ENCODE measurements around the gene ZBP1.

Gene ZBP1

DNA sequence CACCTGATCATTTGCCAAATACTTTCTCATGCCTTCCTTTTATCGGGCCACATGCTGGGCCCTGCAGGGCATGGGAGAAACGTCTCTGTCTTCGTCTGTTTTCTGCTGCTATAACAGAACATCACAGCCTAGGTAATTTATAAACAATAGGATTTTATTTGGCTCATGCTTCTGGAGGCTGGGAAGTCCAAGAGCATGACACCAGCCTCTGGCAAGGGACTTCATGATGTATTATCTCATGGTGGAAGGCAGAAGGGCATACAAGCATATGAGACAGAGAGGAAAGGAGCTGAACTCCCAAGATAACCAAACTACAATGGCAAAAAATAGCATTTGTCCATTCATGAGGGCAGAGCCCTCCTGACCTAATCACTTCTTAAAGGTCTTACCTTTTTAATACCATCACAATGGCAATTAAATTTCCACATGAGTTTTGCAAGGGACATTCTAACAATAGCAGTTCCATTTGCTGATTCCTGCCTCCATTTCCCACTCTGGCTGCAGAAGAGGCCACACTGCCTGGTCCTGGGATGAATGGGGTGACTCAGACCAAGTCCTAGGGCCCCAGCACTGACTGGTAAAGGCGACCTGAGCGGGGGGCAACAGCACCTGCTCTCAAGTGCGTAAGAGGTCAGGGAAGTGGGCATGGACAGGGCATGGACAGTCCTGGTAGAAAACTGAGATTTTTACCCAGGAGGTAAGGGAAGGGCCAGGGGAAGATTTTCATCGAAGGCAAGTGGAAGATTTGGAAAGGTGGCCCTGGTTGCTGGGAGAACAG is 5.1 kb upstream of the ZBP1 start:
- H3K4me3 ChIP-seq (ENCODE audit: low read length in 2 of 2), result no peak overlapping the region
- H3K9ac ChIP-seq (ENCODE audit: low read depth in 1 of 2, low read length in 2 of 2), result no peak overlapping the region
- peaks cover 0 to 2% of the 10 kb centered on the region in 2 donors for H3K9me3 ChIP-seq (ENCODE audit: control insufficient read depth in 2 of 2, low read length in 2 of 2)
- no peaks in the 10 kb centered on the region for H3K36me3 ChIP-seq (ENCODE audit: control insufficient read depth in 2 of 2, insufficient read depth in 2 of 2, low read length in 2 of 2)
- H3K27me3 ChIP-seq (ENCODE audit: control insufficient read depth in 2 of 2, insufficient read depth in 2 of 2, low read length in 2 of 2), result no peaks in the 10 kb centered on the region
- H3K4me1 ChIP-seq (ENCODE audit: control insufficient read depth in 2 of 2, insufficient read depth in 2 of 2, low read length in 2 of 2), result peaks cover 16 to 18% of the 10 kb centered on the region in 2 donors
- no peak overlapping the region for H3K27ac ChIP-seq (ENCODE audit: low read depth in 2 of 2, low read length in 2 of 2)

DNA sequence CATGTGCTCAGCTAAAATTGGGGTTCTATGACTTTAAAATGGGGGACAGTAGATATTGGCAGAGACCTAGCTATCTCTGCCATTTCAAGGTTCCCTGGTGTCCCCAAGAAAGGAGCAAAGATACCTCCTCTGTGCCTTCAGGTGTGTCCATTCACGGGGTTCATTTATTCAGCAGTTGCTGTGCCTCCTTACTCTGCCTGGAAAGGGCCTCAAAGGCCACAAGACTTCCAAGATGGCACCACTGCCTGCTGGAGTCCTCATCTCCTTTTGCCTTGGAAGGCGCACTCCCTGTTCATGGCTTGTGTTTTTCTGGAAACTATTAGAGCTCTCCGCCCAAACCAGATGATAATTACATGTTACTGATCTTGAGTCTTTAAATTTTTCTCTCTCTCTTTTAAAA is 3.9 kb upstream of the ZBP1 start:
- H3K9me3 ChIP-seq (ENCODE audit: control insufficient read depth in 2 of 2, low read length in 2 of 2), result peaks cover 0 to 2% of the 10 kb centered on the region in 2 donors
- H3K4me1 ChIP-seq (ENCODE audit: control insufficient read depth in 2 of 2, insufficient read depth in 2 of 2, low read length in 2 of 2), result peaks cover 16 to 22% of the 10 kb centered on the region in 2 donors
- H3K27ac ChIP-seq (ENCODE audit: low read depth in 2 of 2, low read length in 2 of 2), result no peak overlapping the region

DNA sequence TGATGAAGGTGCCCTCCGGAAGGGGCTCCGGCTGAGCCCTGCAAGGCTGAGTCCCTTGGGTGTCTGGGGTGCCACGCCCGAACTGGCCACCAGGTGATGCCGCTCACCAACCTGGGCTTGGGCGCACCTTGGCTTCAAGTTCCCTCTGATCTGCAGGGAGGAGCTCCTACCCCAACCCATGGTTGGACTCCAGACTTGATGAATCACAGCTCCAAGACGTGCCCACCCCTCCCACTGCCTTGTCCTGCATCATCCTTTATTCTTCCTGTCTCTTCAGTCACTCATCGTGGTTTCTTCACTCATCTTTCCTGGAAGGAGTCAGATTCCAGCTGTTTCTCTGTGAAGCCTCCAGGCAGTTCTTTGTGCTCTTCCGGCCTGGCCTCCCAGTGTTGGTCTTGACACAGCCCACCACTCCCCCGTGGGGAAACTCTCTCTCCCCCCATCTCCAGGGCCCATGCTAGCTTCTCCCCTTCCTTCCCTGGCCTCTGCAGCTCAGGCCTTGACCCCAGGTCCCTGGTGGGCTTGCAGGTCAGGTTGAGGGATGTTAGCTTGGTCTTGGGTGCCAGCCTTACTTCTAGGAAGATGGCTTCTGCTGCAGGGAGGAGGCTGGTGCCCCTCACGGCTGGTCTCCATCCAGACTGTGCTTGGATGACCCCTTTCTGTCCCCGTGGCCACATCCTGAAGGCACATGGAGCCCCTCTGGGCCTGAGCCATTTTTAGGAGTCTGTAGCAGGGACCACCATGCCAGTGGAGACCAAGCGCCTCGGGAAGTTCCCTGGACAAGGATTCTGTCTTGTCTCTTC is 2.6 kb upstream of the ZBP1 start:
- H3K36me3 ChIP-seq (ENCODE audit: control insufficient read depth in 2 of 2, insufficient read depth in 2 of 2, low read length in 2 of 2), result no peaks in the 10 kb centered on the region
- no peaks in the 10 kb centered on the region for H3K27me3 ChIP-seq (ENCODE audit: control insufficient read depth in 2 of 2, insufficient read depth in 2 of 2, low read length in 2 of 2)
- peaks cover 0 to 2% of the 10 kb centered on the region in 2 donors for H3K9me3 ChIP-seq (ENCODE audit: control insufficient read depth in 2 of 2, low read length in 2 of 2)
- peaks cover 20 to 32% of the 10 kb centered on the region in 2 donors for H3K4me1 ChIP-seq (ENCODE audit: control insufficient read depth in 2 of 2, insufficient read depth in 2 of 2, low read length in 2 of 2)
- no peak overlapping the region for H3K9ac ChIP-seq (ENCODE audit: low read depth in 1 of 2, low read length in 2 of 2)
- H3K4me3 ChIP-seq (ENCODE audit: low read length in 2 of 2), result no peak overlapping the region
- H3K27ac ChIP-seq (ENCODE audit: low read depth in 2 of 2, low read length in 2 of 2), result no peak overlapping the region

More for the DNA sequence above, 3.9 kb upstream of the ZBP1 start:
- no peaks in the 10 kb centered on the region for H3K36me3 ChIP-seq (ENCODE audit: control insufficient read depth in 2 of 2, insufficient read depth in 2 of 2, low read length in 2 of 2)
- no peak overlapping the region for H3K4me3 ChIP-seq (ENCODE audit: low read length in 2 of 2)
- no peak overlapping the region for H3K9ac ChIP-seq (ENCODE audit: low read depth in 1 of 2, low read length in 2 of 2)
- H3K27me3 ChIP-seq (ENCODE audit: control insufficient read depth in 2 of 2, insufficient read depth in 2 of 2, low read length in 2 of 2), result no peaks in the 10 kb centered on the region

DNA sequence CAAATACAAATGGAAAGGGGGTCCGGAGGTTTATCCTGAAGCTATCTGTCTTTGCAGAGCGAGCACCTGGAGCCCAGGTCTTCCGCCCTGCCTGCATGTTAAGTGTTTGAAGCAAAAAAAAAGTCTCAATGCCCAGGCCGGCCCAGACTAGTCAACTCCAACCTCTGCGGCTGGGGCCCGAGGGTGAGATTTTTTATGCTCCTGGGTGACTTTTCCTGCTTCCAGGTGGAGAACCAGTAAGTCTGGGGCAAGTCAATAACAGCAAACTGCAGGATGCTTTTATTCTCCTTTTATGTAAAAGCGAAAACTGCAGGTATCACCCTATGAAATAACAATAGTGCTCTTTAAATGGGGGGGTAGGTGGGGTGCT is 2.0 kb upstream of the ZBP1 start:
- peaks cover 24 to 27% of the 10 kb centered on the region in 2 donors for H3K4me1 ChIP-seq (ENCODE audit: control insufficient read depth in 2 of 2, insufficient read depth in 2 of 2, low read length in 2 of 2)
- no peak overlapping the region for H3K4me3 ChIP-seq (ENCODE audit: low read length in 2 of 2)
- no peaks in the 10 kb centered on the region for H3K27me3 ChIP-seq (ENCODE audit: control insufficient read depth in 2 of 2, insufficient read depth in 2 of 2, low read length in 2 of 2)
- no peaks in the 10 kb centered on the region for H3K36me3 ChIP-seq (ENCODE audit: control insufficient read depth in 2 of 2, insufficient read depth in 2 of 2, low read length in 2 of 2)
- peaks cover 0 to 2% of the 10 kb centered on the region in 2 donors for H3K9me3 ChIP-seq (ENCODE audit: control insufficient read depth in 2 of 2, low read length in 2 of 2)
- H3K27ac ChIP-seq (ENCODE audit: low read depth in 2 of 2, low read length in 2 of 2), result peak overlapping the region in 1 of 2 donors; percentile 76
- no peak overlapping the region for H3K9ac ChIP-seq (ENCODE audit: low read depth in 1 of 2, low read length in 2 of 2)

GRCh38 chr20:57621421-57622200 is 1.4 kb upstream of the ZBP1 start:
- Histone ChIP-seq H3K36me3 (ENCODE audit: control insufficient read depth in 2 of 2, insufficient read depth in 2 of 2, low read length in 2 of 2) (no peaks in the 10 kb centered on the region), H3K4me3 (ENCODE audit: low read length in 2 of 2) (no peak overlapping the region), H3K9me3 (ENCODE audit: control insufficient read depth in 2 of 2, low read length in 2 of 2) (peaks cover 0 to 2% of the 10 kb centered on the region in 2 donors), H3K9ac (ENCODE audit: low read depth in 1 of 2, low read length in 2 of 2) (no peak overlapping the region), H3K4me1 (ENCODE audit: control insufficient read depth in 2 of 2, insufficient read depth in 2 of 2, low read length in 2 of 2) (peaks cover 27% of the 10 kb centered on the region in 2 donors), H3K27ac (ENCODE audit: low read depth in 2 of 2, low read length in 2 of 2) (peak overlapping the region; percentile 60 to 76), H3K27me3 (ENCODE audit: control insufficient read depth in 2 of 2, insufficient read depth in 2 of 2, low read length in 2 of 2) (no peaks in the 10 kb centered on the region)

GRCh38 chr20:57620999-57621398 is 773 bp upstream of the ZBP1 start:
- H3K9ac ChIP-seq (ENCODE audit: low read depth in 1 of 2, low read length in 2 of 2), result peak overlapping the region; percentile 46 to 54

DNA sequence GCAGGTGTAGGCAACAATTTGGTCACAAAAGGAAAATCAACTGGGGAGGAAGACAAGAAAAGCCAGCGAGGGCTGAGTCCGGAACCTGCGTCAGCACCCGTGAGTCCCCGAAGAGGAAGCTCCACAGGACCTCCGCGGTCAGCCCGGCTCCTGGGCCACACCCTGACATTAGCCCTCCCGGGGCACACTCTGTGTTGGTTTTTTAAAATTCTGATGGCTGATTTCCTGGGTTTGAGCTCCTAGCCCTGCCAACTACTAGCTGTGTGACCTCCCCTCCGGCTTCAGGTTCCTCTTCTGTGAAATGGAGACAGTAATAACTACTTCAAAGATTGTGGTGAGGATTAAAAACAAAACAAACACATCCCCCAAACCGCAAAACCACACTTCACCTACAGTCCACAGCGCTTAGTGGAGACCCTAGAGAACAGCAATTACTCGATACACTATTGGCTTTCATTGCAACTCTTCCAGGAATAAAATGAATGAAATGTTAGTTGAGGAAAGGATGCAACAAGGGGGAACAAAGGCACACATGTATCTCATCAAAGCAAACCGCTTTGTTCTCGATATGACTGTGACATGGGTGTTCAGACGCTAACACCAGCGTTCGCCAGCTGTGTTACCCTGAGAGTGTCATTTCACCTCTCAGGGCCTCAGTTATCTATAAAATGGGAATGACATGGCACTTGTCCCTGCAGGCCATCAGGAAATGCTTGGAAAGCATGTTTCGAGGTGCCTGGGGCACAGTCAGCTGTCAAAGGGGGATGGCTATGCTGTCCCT is 985 bp downstream of the ZBP1 start:
- H3K9ac ChIP-seq (ENCODE audit: low read depth in 1 of 2, low read length in 2 of 2), result peak overlapping the region in 1 of 2 donors; percentile 20
- peak overlapping the region in 1 of 2 donors; percentile 73 for H3K4me3 ChIP-seq (ENCODE audit: low read length in 2 of 2)
- H3K27ac ChIP-seq (ENCODE audit: low read depth in 2 of 2, low read length in 2 of 2), result peak overlapping the region; percentile 55 to 76

More at GRCh38 chr20:57620999-57621398, 773 bp upstream of the ZBP1 start:
- Histone ChIP-seq H3K27ac (ENCODE audit: low read depth in 2 of 2, low read length in 2 of 2) (peak overlapping the region; percentile 60 to 76), H3K9me3 (ENCODE audit: control insufficient read depth in 2 of 2, low read length in 2 of 2) (peaks cover 0 to 2% of the 10 kb centered on the region in 2 donors), H3K36me3 (ENCODE audit: control insufficient read depth in 2 of 2, insufficient read depth in 2 of 2, low read length in 2 of 2) (no peaks in the 10 kb centered on the region), H3K27me3 (ENCODE audit: control insufficient read depth in 2 of 2, insufficient read depth in 2 of 2, low read length in 2 of 2) (no peaks in the 10 kb centered on the region), H3K4me1 (ENCODE audit: control insufficient read depth in 2 of 2, insufficient read depth in 2 of 2, low read length in 2 of 2) (peaks cover 27 to 30% of the 10 kb centered on the region in 2 donors), H3K4me3 (ENCODE audit: low read length in 2 of 2) (no peak overlapping the region)

GRCh38 chr20:57618764-57619050 is 1.5 kb downstream of the ZBP1 start:
- H3K9me3 ChIP-seq (ENCODE audit: control insufficient read depth in 2 of 2, low read length in 2 of 2), result no peaks in the 10 kb centered on the region
- H3K9ac ChIP-seq (ENCODE audit: low read depth in 1 of 2, low read length in 2 of 2), result peak overlapping the region in 1 of 2 donors; percentile 20
- H3K36me3 ChIP-seq (ENCODE audit: control insufficient read depth in 2 of 2, insufficient read depth in 2 of 2, low read length in 2 of 2), result peaks cover 0 to 5% of the 10 kb centered on the region in 2 donors
- no peaks in the 10 kb centered on the region for H3K27me3 ChIP-seq (ENCODE audit: control insufficient read depth in 2 of 2, insufficient read depth in 2 of 2, low read length in 2 of 2)
- peaks cover 27 to 30% of the 10 kb centered on the region in 2 donors for H3K4me1 ChIP-seq (ENCODE audit: control insufficient read depth in 2 of 2, insufficient read depth in 2 of 2, low read length in 2 of 2)
- H3K27ac ChIP-seq (ENCODE audit: low read depth in 2 of 2, low read length in 2 of 2), result peak overlapping the region; percentile 55 to 76
- H3K4me3 ChIP-seq (ENCODE audit: low read length in 2 of 2), result peak overlapping the region in 1 of 2 donors; percentile 73

More for the DNA sequence above, 985 bp downstream of the ZBP1 start:
- no peaks in the 10 kb centered on the region for H3K9me3 ChIP-seq (ENCODE audit: control insufficient read depth in 2 of 2, low read length in 2 of 2)
- no peaks in the 10 kb centered on the region for H3K27me3 ChIP-seq (ENCODE audit: control insufficient read depth in 2 of 2, insufficient read depth in 2 of 2, low read length in 2 of 2)
- H3K4me1 ChIP-seq (ENCODE audit: control insufficient read depth in 2 of 2, insufficient read depth in 2 of 2, low read length in 2 of 2), result peaks cover 27 to 30% of the 10 kb centered on the region in 2 donors
- peaks cover 0 to 5% of the 10 kb centered on the region in 2 donors for H3K36me3 ChIP-seq (ENCODE audit: control insufficient read depth in 2 of 2, insufficient read depth in 2 of 2, low read length in 2 of 2)

DNA sequence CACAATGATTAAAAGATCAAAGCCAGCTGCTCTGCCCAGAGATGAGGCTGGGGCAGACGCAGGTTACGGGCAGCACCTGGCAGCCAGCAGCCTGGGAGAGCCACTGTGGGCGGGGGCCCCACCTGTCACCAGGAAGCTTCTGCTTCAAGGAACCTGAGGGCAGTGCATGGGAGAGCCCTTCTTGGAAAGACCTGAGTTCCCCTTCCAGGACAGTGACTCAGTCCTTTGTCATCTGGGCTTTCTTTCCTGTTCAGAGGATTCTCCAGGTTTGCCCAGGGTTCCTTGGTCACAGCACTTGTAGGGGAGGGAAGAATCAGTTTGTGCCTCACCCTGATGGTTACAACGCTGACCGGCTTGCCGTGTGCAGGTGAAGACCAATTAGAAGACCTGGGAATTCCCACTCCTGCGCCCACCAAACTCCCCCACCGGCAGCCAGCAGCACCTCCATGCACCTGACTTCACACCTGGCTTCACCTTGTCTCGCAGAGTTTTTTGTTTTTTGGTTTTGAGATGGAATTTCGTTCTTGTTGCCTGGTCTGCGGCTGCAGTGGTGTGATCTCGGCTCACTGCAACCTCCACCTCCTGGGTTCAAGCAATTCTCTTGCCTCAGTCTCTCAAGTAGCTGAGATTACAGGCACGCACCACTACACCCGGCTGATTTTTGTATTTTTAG is 2.0 kb downstream of the ZBP1 start:
- Histone ChIP-seq H3K9ac (ENCODE audit: low read depth in 1 of 2, low read length in 2 of 2) (peak overlapping the region in 1 of 2 donors; percentile 20), H3K4me3 (ENCODE audit: low read length in 2 of 2) (peak overlapping the region in 1 of 2 donors; percentile 73), H3K9me3 (ENCODE audit: control insufficient read depth in 2 of 2, low read length in 2 of 2) (no peaks in the 10 kb centered on the region), H3K27ac (ENCODE audit: low read depth in 2 of 2, low read length in 2 of 2) (peak overlapping the region; percentile 55 to 76), H3K36me3 (ENCODE audit: control insufficient read depth in 2 of 2, insufficient read depth in 2 of 2, low read length in 2 of 2) (peaks cover 0 to 5% of the 10 kb centered on the region in 2 donors), H3K27me3 (ENCODE audit: control insufficient read depth in 2 of 2, insufficient read depth in 2 of 2, low read length in 2 of 2) (no peaks in the 10 kb centered on the region), H3K4me1 (ENCODE audit: control insufficient read depth in 2 of 2, insufficient read depth in 2 of 2, low read length in 2 of 2) (peaks cover 27 to 30% of the 10 kb centered on the region in 2 donors)
